ENCODE results near the gene ATP6V1C2. TPM values are rescaled to one million over a fixed set of nuclear protein-coding genes. Genes with fewer than 3 reads are reported as not detected.

ATP6V1C2 gene
- polyA plus RNA-seq, 3 donors, result 0.03 TPM; not detected in 2

DNA sequence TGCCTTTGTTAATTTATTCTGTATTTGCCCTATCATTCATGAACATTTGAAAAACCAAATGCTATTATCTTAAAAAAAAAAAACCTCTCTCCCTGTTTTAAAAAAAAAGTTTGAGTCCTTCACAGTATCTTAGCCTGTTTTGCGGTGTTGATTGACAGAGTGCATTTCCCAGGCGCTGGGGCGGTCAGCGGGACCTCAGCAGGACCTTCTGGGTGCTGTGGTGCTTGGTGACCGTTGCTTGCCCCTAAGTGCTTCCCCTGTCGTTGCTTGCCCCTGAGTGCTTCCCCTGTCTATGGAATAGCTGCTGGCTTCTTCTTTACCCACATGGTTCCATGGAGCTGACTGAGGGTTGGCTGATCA lies 12.1 kb downstream of the ATP6V1C2 start:
- Histone ChIP-seq H2AFZ (ENCODE audit: insufficient read depth, low read depth, low read length, poor library complexity, severe bottlenecking) (no peak overlapping the region), H3K4me1 (ENCODE audit: control insufficient read depth in 1 of 2, insufficient read depth in 2 of 2, low read length in 2 of 2) (no peaks in the 10 kb centered on the region), H3K27ac (ENCODE audit: low read depth in 1 of 2, low read length in 2 of 2) (no peak overlapping the region), H3K79me2 (ENCODE audit: insufficient read depth, low read length) (no peaks in the 10 kb centered on the region), H3K4me2 (replicated peaks; ENCODE audit: extremely low read depth, low read length, poor library complexity, severe bottlenecking) (no peak overlapping the region), H3K36me3 (replicated peaks in 1 of 2; ENCODE audit: control insufficient read depth in 1 of 2, insufficient read depth in 2 of 2, low read length in 2 of 2) (no peaks in the 10 kb centered on the region), H4K20me1 (ENCODE audit: insufficient read depth, low read length) (no peaks in the 10 kb centered on the region), H3K9me3 (replicated peaks in 1 of 2; ENCODE audit: control insufficient read depth in 1 of 2, insufficient read depth in 1 of 2, low read length in 2 of 2) (no peaks in the 10 kb centered on the region), H3K27me3 (ENCODE audit: control insufficient read depth in 2 of 2, insufficient read depth in 2 of 2, low read length in 2 of 2) (no peaks in the 10 kb centered on the region), H3K9ac (ENCODE audit: insufficient read depth, low read length, poor library complexity, severe bottlenecking) (no peak overlapping the region), H3K4me3 (replicated peaks in 1 of 3; ENCODE audit: low read depth in 2 of 3, low read length in 3 of 3) (no peak overlapping the region)
- 64% methylated on average over 6 of the region's 6 CpGs for WGBS (ENCODE audit: insufficient coverage)
- Mint-ChIP-seq H3K4me1 (no peaks in the 10 kb centered on the region), H3K9me3 (no peaks in the 10 kb centered on the region), H3K36me3 (no peaks in the 10 kb centered on the region), H3K27me3 (ENCODE audit: low read depth in 3 of 3) (peaks cover 18 to 32% (median 18%) of the 10 kb centered on the region in 3 donors), H3K4me3 (no peak overlapping the region), H3K27ac (no peak overlapping the region)
- intact Hi-C loops (cut with micrococcal nuclease), result no loop called here
- TF ChIP-seq, protein P1, sequence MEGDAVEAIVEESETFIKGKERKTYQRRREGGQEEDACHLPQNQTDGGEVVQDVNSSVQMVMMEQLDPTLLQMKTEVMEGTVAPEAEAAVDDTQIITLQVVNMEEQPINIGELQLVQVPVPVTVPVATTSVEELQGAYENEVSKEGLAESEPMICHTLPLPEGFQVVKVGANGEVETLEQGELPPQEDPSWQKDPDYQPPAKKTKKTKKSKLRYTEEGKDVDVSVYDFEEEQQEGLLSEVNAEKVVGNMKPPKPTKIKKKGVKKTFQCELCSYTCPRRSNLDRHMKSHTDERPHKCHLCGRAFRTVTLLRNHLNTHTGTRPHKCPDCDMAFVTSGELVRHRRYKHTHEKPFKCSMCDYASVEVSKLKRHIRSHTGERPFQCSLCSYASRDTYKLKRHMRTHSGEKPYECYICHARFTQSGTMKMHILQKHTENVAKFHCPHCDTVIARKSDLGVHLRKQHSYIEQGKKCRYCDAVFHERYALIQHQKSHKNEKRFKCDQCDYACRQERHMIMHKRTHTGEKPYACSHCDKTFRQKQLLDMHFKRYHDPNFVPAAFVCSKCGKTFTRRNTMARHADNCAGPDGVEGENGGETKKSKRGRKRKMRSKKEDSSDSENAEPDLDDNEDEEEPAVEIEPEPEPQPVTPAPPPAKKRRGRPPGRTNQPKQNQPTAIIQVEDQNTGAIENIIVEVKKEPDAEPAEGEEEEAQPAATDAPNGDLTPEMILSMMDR (IDR thresholded peaks at IDR 0.05), result no peak
- DNase-seq, result no peak

DNA sequence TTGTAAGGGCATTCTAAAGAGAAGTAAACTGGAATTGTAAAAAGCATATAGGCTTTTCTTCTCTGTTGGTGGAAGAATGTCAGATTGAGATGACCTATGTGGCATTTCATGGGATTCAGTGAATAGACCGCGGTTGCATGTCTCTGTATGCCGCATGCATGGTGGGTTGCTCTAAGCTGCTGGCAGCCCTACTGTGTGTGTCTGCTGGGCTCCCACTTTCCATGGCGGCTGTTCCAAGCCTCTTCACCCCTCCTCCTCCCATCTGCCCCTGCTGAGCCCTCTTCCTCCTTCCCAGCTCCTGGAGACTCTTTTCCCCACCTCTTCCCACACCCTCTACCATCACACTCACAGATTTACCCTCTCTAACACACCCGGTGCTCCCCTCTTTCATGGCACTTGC lies 12.6 kb downstream of the ATP6V1C2 start:
- no peak overlapping the region for H3K4me3 Mint-ChIP-seq
- H3K27me3 Mint-ChIP-seq (ENCODE audit: low read depth in 3 of 3), result peaks cover 16 to 29% (median 17%) of the 10 kb centered on the region in 3 donors
- Histone ChIP-seq H3K4me2 (replicated peaks; ENCODE audit: extremely low read depth, low read length, poor library complexity, severe bottlenecking) (no peak overlapping the region), H4K20me1 (ENCODE audit: insufficient read depth, low read length) (no peaks in the 10 kb centered on the region), H2AFZ (ENCODE audit: insufficient read depth, low read depth, low read length, poor library complexity, severe bottlenecking) (no peak overlapping the region), H3K36me3 (replicated peaks in 1 of 2; ENCODE audit: control insufficient read depth in 1 of 2, insufficient read depth in 2 of 2, low read length in 2 of 2) (no peaks in the 10 kb centered on the region), H3K79me2 (ENCODE audit: insufficient read depth, low read length) (no peaks in the 10 kb centered on the region), H3K9ac (ENCODE audit: insufficient read depth, low read length, poor library complexity, severe bottlenecking) (no peak overlapping the region), H3K27me3 (ENCODE audit: control insufficient read depth in 2 of 2, insufficient read depth in 2 of 2, low read length in 2 of 2) (no peaks in the 10 kb centered on the region), H3K27ac (ENCODE audit: low read depth in 1 of 2, low read length in 2 of 2) (no peak overlapping the region), H3K4me3 (replicated peaks in 1 of 3; ENCODE audit: low read depth in 2 of 3, low read length in 3 of 3) (no peak overlapping the region), H3K9me3 (replicated peaks in 1 of 2; ENCODE audit: control insufficient read depth in 1 of 2, insufficient read depth in 1 of 2, low read length in 2 of 2) (no peaks in the 10 kb centered on the region), H3K4me1 (ENCODE audit: control insufficient read depth in 1 of 2, insufficient read depth in 2 of 2, low read length in 2 of 2) (no peaks in the 10 kb centered on the region)
- no peak overlapping the region for H3K27ac Mint-ChIP-seq
- H3K36me3 Mint-ChIP-seq, result no peaks in the 10 kb centered on the region
- no peaks in the 10 kb centered on the region for H3K4me1 Mint-ChIP-seq
- no peaks in the 10 kb centered on the region for H3K9me3 Mint-ChIP-seq
- intact Hi-C loops (cut with micrococcal nuclease), result no loop called here
- no peak for DNase-seq
- 89% methylated on average over 1 of the region's 5 CpGs for WGBS (ENCODE audit: insufficient coverage)
- TF ChIP-seq, protein P1 (IDR thresholded peaks at IDR 0.05), result no peak

All from CD14-positive monocyte (primary cell).